GM12873 (cell line): ENCODE data around the gene GPR173.

ENCODE experiments used
- TF ChIP-seq, protein P1 (sequence below): IDR thresholded peaks from 2 replicates; pipeline ENCODE4 v1.5.1; 2012; ENCODE audit warnings: low read depth, mild to moderate bottlenecking, moderate library complexity, low read length, control low read depth; ENCODE audit not compliant: insufficient read depth; ENCODE audit errors: missing control alignments

The GPR173 gene, protein sequence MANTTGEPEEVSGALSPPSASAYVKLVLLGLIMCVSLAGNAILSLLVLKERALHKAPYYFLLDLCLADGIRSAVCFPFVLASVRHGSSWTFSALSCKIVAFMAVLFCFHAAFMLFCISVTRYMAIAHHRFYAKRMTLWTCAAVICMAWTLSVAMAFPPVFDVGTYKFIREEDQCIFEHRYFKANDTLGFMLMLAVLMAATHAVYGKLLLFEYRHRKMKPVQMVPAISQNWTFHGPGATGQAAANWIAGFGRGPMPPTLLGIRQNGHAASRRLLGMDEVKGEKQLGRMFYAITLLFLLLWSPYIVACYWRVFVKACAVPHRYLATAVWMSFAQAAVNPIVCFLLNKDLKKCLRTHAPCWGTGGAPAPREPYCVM

DNA sequence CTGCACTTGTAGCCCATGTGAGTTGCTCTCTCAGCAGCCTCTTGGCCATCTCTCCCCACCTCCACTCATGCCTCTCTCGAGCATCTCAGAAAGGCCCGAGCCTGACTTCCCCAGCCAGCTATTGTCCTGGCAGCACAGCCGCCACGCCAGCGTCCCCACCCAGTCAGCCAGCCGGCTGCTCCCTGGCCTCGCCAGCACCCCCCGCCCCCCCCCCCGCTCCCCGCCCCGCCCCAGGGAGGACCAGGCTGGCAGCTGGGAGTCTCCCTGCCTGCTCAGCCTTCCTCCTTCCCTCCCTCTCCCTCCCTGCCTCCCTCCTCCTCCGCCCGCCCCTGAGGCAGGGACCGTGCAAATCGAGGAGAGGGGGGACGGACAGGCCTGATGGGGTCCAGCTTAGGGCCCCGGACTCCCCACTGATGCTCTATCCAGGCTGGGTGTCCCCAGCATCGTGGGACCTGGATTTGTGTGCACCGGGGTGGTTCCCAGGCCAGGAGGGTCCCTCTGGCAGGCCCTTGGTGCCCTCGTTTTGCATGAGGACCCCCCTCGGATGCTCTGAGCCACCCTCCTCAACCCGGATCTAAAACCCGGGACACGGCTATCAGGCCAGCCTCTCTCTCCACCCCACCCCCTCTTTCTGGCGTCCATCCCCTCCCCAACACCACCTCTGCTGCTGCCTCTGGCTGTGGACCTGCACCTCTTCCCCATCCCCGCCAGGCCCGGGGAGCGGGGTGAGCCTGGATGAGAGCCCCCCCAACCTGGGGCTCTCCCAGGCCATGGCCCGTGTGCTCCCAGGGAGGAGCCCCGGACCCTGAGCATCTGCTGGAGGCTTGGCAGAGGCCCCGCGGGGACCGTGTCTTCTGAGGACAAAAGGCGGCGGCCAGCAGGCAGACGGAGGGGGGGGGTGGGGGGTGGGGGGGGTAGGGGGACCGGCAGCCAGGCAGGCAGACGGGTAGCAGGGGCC lies at the start of gene GPR173:
Gene GPR173, plus strand, starts transcription at position 621 of the 958 bp plus-strand sequence. CDS start 27,833 bp downstream, outside the sequence.
- TF ChIP-seq, protein P1, sequence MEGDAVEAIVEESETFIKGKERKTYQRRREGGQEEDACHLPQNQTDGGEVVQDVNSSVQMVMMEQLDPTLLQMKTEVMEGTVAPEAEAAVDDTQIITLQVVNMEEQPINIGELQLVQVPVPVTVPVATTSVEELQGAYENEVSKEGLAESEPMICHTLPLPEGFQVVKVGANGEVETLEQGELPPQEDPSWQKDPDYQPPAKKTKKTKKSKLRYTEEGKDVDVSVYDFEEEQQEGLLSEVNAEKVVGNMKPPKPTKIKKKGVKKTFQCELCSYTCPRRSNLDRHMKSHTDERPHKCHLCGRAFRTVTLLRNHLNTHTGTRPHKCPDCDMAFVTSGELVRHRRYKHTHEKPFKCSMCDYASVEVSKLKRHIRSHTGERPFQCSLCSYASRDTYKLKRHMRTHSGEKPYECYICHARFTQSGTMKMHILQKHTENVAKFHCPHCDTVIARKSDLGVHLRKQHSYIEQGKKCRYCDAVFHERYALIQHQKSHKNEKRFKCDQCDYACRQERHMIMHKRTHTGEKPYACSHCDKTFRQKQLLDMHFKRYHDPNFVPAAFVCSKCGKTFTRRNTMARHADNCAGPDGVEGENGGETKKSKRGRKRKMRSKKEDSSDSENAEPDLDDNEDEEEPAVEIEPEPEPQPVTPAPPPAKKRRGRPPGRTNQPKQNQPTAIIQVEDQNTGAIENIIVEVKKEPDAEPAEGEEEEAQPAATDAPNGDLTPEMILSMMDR = no peak

DNA sequence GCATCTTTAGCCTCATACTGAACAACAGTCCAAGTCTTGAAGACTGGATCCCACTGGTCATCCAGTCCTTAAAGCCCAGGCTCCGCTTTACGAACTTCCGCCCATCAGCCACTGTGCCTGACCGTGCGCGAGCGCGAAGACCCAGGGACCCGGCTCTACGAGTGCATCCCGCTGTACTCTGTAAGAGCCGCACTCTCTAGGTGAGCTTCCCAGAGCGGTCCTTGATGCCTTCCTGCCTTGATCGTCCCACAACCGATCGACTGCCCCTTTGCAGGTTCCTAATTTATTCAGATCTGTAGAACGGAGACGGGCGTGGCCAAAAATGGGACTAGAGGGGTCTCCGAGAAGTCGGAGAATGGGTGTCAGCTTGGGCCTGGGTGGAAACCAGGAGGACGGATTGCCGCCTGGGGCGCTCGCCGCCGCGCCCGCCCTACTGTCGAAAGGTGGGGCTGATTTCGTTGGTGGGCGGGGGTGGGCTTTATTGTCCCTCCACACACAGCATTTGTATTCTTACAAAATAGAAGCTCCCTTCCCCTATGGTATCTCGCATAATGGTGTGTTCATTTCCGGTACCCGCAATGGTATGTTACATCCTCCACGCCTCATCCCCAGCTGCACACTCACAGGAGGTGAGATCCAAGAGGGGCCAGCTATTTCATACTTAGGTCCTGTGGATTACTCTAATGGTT lies 48.0 kb upstream of the GPR173 start:
- TF ChIP-seq, protein P1 = no peak

DNA sequence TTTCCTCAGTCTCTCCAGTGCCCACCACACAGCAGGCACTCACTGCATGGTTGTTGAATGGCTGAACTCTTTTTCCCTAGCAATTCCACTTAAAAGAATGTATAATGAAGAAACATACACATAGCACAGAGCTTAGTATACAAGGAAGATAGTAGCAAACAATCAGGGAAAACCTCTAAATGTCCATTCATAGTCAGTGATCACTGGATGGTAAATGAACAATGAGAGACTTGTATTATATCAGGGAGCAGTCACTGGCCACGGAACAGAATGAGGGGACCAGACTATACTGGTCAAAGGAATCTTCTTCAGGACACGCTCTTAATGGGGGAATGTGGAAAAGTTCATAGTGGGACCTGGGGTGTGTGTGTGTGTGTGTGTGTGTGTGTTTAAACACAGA lies 46.6 kb upstream of the GPR173 start:
- TF ChIP-seq, protein P1 = no peak

DNA sequence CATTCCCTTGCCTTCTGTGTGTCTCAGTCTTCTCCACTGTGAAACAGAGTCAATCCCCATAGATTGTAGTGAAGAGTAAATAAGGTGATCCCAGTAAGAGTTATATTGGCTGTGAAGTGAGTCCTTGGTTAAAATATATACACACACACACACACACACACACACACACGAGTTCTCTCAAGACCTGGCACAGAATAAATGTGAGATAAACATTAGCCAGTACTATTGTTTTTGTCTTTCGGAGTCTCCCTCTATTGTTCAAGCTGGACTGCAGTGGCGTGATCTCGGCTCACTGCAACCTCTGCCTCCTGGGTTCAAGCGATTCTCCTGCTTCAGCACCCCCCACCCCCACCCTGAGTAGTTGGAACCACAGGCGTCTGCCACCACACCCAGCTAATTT lies 45.5 kb upstream of the GPR173 start:
- TF ChIP-seq, protein P1 = no peak

DNA sequence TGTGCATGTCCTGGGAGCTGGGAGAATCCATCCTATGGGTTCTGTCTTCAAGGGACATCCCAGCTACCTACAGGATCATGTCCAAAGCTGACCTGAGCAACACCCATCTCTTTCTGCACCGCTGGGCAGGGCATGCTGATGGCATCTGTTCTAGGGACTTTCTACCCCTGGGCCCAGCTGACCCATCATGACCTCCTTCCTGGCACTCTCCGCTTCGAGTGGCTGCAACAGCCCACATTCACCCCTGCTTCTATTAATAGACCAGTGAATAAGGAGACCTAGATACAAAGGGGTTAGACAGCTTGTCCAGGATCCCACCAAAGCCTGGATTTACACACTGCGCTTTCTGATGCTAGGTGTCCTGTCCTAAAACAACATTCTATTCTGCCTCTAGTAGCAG lies 44.6 kb upstream of the GPR173 start:
- TF ChIP-seq, protein P1 = no peak

DNA sequence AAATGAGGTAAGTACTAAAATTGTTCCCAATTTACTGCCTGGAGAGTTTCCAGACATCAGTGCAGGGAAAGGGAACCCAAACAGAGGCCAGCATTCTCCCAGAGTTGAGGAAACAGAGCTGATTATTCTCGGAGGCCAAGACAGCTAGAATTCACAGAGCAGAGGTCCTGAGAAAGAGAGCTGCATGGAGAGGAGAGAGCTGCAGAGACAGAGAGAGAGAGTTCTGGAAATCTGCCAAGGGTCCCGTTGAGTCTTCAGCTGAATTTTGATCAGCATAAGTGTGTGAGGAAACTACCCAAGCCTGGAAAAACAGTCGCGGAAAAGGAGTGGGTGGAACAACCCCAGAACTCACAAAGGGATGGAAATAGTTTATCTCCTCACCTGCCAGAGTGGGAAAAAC lies 43.8 kb upstream of the GPR173 start:
- TF ChIP-seq, protein P1 = no peak

DNA sequence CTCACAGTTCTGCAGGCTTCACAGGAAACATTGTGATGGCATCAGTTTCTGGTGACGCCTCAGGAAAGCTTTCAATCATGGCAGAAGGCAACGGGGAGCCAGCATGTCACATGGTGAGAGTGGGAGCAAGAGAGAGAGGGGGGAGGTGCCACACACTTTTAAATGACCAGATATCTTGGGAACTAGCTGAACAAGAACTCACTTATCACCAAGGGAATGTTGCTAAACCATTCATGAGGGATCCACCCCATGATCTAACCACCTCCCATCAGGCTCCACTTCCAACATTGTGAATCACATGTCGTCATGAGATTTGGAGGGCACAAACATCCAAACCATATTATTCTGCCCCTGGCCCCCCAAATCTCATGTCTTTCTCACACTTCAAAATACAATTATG lies 43.3 kb upstream of the GPR173 start:
- TF ChIP-seq, protein P1 = no peak
